SK-N-SH treated with all-trans-retinoic acid at 6 μM for 48 hours (cell line): ENCODE measurements around the gene ADD3.

Experiments
- ATAC-seq: fragments of 200-7000 bp; cut with Tn5 transposase; 3 replicates; pipeline ENCODE4 v1.9.1; 2020; ENCODE audit warnings: mild to moderate bottlenecking, moderate library complexity
- ARNTL ChIP-seq: fragments of 450-650 bp; formaldehyde crosslinking; IDR thresholded peaks from 2 replicates; pipeline ENCODE4 v1.5.0; 2020; ENCODE audit warnings: low read depth, mild to moderate bottlenecking, moderate library complexity, borderline replicate concordance
- BACH2 ChIP-seq: fragments of 250-450 bp; sonication (Bioruptor Pico); IDR thresholded peaks from 2 replicates; pipeline ENCODE4 v1.9.0; 2021; ENCODE audit warnings: mild to moderate bottlenecking, borderline replicate concordance
- CSDC2 ChIP-seq: fragments of 250-450 bp; sonication (Bioruptor Pico); IDR thresholded peaks from 2 replicates; pipeline ENCODE4 v1.5.0; 2020; ENCODE audit warnings: mild to moderate bottlenecking, moderate library complexity
- ESRRG ChIP-seq: fragments of 250-450 bp; sonication (Bioruptor Pico); IDR thresholded peaks from 2 replicates; pipeline ENCODE4 v1.6.1; 2021; ENCODE audit warnings: mild to moderate bottlenecking
- GLIS3 ChIP-seq: fragments of 250-450 bp; sonication (Bioruptor Pico); IDR thresholded peaks from 2 replicates; pipeline ENCODE4 v1.5.0; 2020; ENCODE audit warnings: mild to moderate bottlenecking, moderate library complexity
- ISL1 ChIP-seq: fragments of 250-450 bp; sonication (Bioruptor Pico); IDR thresholded peaks from 2 replicates; pipeline ENCODE4 v2.1.2; 2022; ENCODE audit warnings: mild to moderate bottlenecking, moderate library complexity
- OSR1 ChIP-seq: fragments of 250-450 bp; sonication (Bioruptor Pico); IDR thresholded peaks from 2 replicates; pipeline ENCODE4 v1.8.0; 2022; ENCODE audit warnings: moderate library complexity, mild to moderate bottlenecking, inconsistent platforms
- PPARA ChIP-seq: fragments of 250-450 bp; sonication (Bioruptor Pico); IDR thresholded peaks from 2 replicates; pipeline ENCODE4 v1.5.0; 2020; ENCODE audit warnings: mild to moderate bottlenecking, borderline replicate concordance
- RARB ChIP-seq: fragments of 250-450 bp; sonication (Bioruptor Pico); IDR thresholded peaks from 2 replicates; pipeline ENCODE4 v1.8.0; 2021; ENCODE audit warnings: mild to moderate bottlenecking, moderate library complexity
- SNAI2 ChIP-seq: fragments of 250-450 bp; sonication (Bioruptor Pico); IDR thresholded peaks from 2 replicates; pipeline ENCODE4 v1.5.0; 2020; ENCODE audit warnings: mild to moderate bottlenecking, moderate library complexity
- TOX ChIP-seq: fragments of 250-450 bp; sonication (Bioruptor Pico); IDR thresholded peaks from 2 replicates; pipeline ENCODE4 v1.8.0; 2021; ENCODE audit warnings: mild to moderate bottlenecking, moderate library complexity, borderline replicate concordance
- ZC3H10 ChIP-seq: fragments of 250-450 bp; sonication (Bioruptor Pico); IDR thresholded peaks from 2 replicates; pipeline ENCODE4 v1.5.1; 2021; ENCODE audit warnings: mild to moderate bottlenecking, moderate library complexity
- ZFP3 ChIP-seq: fragments of 250-450 bp; sonication (Bioruptor Pico); IDR thresholded peaks from 2 replicates; pipeline ENCODE4 v1.5.0; 2020; ENCODE audit warnings: mild to moderate bottlenecking, moderate library complexity
- ZFP30 ChIP-seq: fragments of 450-650 bp; formaldehyde crosslinking; IDR thresholded peaks from 2 replicates; pipeline ENCODE4 v1.5.0; 2022; ENCODE audit warnings: mild to moderate bottlenecking, moderate library complexity
- ZNF565 ChIP-seq: fragments of 450-650 bp; formaldehyde crosslinking; conservative IDR thresholded peaks from 2 replicates; pipeline ENCODE4 v1.5.0; 2020; ENCODE audit warnings: low read depth, mild to moderate bottlenecking, moderate library complexity
- ZNF70 ChIP-seq: fragments of 450-650 bp; formaldehyde crosslinking; IDR thresholded peaks from 2 replicates; pipeline ENCODE4 v1.5.0; 2020; ENCODE audit warnings: mild to moderate bottlenecking, moderate library complexity
- TF ChIP-seq, protein P1 (sequence below): fragments of 250-450 bp; sonication (Bioruptor Pico); IDR thresholded peaks from 2 replicates; pipeline ENCODE4 v1.5.1; 2021; ENCODE audit warnings: mild to moderate bottlenecking, moderate library complexity
- TF ChIP-seq, protein P2 (sequence below): fragments of 250-450 bp; sonication (Bioruptor Pico); IDR thresholded peaks from 2 replicates; pipeline ENCODE4 v1.5.1; 2020; ENCODE audit warnings: low read depth, mild to moderate bottlenecking, moderate library complexity
- TF ChIP-seq, protein P3 (sequence below): fragments of 250-450 bp; sonication (Bioruptor Pico); IDR thresholded peaks from 2 replicates; pipeline ENCODE4 v1.8.0; 2021; ENCODE audit warnings: low read depth, mild to moderate bottlenecking, moderate library complexity, borderline replicate concordance
- TF ChIP-seq, protein P4 (sequence below): fragments of 250-450 bp; sonication (Bioruptor Pico); IDR thresholded peaks from 2 replicates; pipeline ENCODE4 v1.5.0; 2020; ENCODE audit warnings: mild to moderate bottlenecking, moderate library complexity
- TF ChIP-seq, protein P5 (sequence below): fragments of 250-450 bp; sonication (Bioruptor Pico); IDR thresholded peaks from 2 replicates; pipeline ENCODE4 v1.8.0; 2020; ENCODE audit warnings: mild to moderate bottlenecking, moderate library complexity, borderline replicate concordance

Gene ADD3

DNA sequence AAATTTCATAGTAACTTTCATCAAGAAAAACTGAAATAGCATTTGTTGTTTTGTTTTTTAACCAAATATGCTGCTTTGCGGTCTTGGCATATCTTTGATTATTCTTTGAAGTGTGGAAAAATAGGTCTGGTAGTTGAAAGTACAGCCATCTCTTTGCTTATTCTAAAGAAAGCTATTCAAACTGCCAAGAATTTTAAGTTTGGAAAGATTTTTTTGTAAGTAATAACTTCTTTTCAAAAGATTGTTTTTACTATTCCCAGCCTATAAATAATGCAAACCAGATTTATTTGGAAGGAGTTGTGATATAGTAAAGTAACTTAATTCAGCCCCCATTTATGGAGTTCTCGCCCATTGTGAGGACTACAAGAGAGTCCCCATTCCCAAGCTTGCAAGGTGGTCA is 87.0 kb downstream of the ADD3 start:
- TF ChIP-seq, protein P1, sequence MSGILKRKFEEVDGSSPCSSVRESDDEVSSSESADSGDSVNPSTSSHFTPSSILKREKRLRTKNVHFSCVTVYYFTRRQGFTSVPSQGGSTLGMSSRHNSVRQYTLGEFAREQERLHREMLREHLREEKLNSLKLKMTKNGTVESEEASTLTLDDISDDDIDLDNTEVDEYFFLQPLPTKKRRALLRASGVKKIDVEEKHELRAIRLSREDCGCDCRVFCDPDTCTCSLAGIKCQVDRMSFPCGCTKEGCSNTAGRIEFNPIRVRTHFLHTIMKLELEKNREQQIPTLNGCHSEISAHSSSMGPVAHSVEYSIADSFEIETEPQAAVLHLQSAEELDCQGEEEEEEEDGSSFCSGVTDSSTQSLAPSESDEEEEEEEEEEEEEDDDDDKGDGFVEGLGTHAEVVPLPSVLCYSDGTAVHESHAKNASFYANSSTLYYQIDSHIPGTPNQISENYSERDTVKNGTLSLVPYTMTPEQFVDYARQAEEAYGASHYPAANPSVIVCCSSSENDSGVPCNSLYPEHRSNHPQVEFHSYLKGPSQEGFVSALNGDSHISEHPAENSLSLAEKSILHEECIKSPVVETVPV = no peak
- no peak for TF ChIP-seq ZNF70
- no peak for TF ChIP-seq OSR1 (CRISPR knock-in tag)
- TF ChIP-seq, protein P2, sequence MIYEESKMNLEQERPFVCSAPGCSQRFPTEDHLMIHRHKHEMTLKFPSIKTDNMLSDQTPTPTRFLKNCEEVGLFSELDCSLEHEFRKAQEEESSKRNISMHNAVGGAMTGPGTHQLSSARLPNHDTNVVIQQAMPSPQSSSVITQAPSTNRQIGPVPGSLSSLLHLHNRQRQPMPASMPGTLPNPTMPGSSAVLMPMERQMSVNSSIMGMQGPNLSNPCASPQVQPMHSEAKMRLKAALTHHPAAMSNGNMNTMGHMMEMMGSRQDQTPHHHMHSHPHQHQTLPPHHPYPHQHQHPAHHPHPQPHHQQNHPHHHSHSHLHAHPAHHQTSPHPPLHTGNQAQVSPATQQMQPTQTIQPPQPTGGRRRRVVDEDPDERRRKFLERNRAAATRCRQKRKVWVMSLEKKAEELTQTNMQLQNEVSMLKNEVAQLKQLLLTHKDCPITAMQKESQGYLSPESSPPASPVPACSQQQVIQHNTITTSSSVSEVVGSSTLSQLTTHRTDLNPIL (CRISPR knock-in tag) = no peak
- no peak for TF ChIP-seq CSDC2 (CRISPR knock-in tag)
- TF ChIP-seq ZFP3 (CRISPR knock-in tag) = no peak
- no peak for TF ChIP-seq ZNF565 (CRISPR knock-in tag)
- no peak for TF ChIP-seq ISL1 (CRISPR knock-in tag)
- no peak for TF ChIP-seq SNAI2 (CRISPR knock-in tag)
- TF ChIP-seq BACH2 (CRISPR knock-in tag) = no peak
- ATAC-seq = no peak

DNA sequence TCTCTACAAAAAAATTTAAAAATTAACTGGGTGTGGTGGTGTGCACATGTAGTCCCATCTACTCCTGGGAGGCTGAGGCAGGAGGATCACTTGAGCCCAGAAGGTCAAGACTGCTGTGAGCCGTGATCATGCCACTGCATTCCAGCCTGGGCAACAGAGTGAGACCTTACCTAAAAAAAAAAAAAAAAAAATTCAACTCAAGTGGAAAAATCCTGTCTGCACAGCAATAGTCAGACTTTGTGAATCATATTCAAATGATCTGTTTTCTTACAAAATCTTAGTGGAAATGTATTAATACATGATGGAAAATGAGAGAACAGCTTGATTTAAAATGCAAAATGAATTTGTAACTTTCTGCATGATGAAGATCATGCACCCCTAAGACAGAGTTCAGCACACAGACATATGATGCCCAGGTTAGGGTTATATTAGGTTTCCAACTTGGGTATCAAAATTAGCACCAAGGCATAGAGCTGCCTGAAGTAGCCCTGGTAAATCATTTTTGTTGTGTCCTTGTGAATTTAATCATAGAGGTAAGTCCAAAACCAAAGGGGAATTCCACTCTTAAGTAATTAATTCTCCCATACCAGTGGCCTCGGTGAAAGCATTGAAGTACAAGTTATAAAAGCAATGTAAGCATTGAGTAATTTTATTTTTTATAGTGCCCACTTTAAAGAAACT is 93.8 kb downstream of the ADD3 start:
- ATAC-seq = no peak

More for the DNA sequence above, 93.8 kb downstream of the ADD3 start:
- TF ChIP-seq ARNTL (CRISPR knock-in tag) = no peak
- TF ChIP-seq, protein P3, sequence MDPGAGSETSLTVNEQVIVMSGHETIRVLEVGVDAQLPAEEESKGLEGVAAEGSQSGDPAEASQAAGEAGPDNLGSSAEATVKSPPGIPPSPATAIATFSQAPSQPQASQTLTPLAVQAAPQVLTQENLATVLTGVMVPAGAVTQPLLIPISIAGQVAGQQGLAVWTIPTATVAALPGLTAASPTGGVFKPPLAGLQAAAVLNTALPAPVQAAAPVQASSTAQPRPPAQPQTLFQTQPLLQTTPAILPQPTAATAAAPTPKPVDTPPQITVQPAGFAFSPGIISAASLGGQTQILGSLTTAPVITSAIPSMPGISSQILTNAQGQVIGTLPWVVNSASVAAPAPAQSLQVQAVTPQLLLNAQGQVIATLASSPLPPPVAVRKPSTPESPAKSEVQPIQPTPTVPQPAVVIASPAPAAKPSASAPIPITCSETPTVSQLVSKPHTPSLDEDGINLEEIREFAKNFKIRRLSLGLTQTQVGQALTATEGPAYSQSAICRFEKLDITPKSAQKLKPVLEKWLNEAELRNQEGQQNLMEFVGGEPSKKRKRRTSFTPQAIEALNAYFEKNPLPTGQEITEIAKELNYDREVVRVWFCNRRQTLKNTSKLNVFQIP (CRISPR knock-in tag) = no peak
- TF ChIP-seq ZFP30 (CRISPR knock-in tag) = no peak
- TF ChIP-seq ISL1 (CRISPR knock-in tag) = no peak
- TF ChIP-seq SNAI2 (CRISPR knock-in tag) = no peak
- TF ChIP-seq ZC3H10 = no peak
- TF ChIP-seq, protein P4, sequence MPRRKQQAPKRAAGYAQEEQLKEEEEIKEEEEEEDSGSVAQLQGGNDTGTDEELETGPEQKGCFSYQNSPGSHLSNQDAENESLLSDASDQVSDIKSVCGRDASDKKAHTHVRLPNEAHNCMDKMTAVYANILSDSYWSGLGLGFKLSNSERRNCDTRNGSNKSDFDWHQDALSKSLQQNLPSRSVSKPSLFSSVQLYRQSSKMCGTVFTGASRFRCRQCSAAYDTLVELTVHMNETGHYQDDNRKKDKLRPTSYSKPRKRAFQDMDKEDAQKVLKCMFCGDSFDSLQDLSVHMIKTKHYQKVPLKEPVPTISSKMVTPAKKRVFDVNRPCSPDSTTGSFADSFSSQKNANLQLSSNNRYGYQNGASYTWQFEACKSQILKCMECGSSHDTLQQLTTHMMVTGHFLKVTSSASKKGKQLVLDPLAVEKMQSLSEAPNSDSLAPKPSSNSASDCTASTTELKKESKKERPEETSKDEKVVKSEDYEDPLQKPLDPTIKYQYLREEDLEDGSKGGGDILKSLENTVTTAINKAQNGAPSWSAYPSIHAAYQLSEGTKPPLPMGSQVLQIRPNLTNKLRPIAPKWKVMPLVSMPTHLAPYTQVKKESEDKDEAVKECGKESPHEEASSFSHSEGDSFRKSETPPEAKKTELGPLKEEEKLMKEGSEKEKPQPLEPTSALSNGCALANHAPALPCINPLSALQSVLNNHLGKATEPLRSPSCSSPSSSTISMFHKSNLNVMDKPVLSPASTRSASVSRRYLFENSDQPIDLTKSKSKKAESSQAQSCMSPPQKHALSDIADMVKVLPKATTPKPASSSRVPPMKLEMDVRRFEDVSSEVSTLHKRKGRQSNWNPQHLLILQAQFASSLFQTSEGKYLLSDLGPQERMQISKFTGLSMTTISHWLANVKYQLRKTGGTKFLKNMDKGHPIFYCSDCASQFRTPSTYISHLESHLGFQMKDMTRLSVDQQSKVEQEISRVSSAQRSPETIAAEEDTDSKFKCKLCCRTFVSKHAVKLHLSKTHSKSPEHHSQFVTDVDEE (CRISPR knock-in tag) = no peak
- TF ChIP-seq ZNF565 (CRISPR knock-in tag) = no peak
- TF ChIP-seq GLIS3 = no peak
- TF ChIP-seq, protein P5, sequence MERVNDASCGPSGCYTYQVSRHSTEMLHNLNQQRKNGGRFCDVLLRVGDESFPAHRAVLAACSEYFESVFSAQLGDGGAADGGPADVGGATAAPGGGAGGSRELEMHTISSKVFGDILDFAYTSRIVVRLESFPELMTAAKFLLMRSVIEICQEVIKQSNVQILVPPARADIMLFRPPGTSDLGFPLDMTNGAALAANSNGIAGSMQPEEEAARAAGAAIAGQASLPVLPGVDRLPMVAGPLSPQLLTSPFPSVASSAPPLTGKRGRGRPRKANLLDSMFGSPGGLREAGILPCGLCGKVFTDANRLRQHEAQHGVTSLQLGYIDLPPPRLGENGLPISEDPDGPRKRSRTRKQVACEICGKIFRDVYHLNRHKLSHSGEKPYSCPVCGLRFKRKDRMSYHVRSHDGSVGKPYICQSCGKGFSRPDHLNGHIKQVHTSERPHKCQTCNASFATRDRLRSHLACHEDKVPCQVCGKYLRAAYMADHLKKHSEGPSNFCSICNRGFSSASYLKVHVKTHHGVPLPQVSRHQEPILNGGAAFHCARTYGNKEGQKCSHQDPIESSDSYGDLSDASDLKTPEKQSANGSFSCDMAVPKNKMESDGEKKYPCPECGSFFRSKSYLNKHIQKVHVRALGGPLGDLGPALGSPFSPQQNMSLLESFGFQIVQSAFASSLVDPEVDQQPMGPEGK (CRISPR knock-in tag) = no peak
- no peak for TF ChIP-seq RARB (CRISPR knock-in tag)
- no peak for TF ChIP-seq CSDC2 (CRISPR knock-in tag)
- TF ChIP-seq TOX = no peak
- TF ChIP-seq ESRRG (CRISPR knock-in tag) = no peak
- TF ChIP-seq PPARA (CRISPR knock-in tag) = no peak
- no peak for TF ChIP-seq OSR1 (CRISPR knock-in tag)
- TF ChIP-seq ZNF70 = no peak
- no peak for TF ChIP-seq BACH2 (CRISPR knock-in tag)
- TF ChIP-seq, protein P2 (CRISPR knock-in tag) = no peak
- TF ChIP-seq, protein P1 = no peak
